Neural progenitor cell (in vitro differentiated cells): ENCODE measurements around the gene WDR35.

Experiments used
- EZH2 ChIP-seq: fragments of 200-600 bp; sonication (generic); IDR thresholded peaks from 2 replicates; pipeline ENCODE4 v1.6.1; 2017; ENCODE audit warnings: antibody characterized with exemption, mild to moderate bottlenecking, moderate library complexity
- EZH2phosphoT487 ChIP-seq: fragments of 200-600 bp; sonication (generic); IDR thresholded peaks from 2 replicates; pipeline ENCODE4 v1.6.1; 2017; ENCODE audit warnings: antibody characterized with exemption
- TF ChIP-seq, protein P1 (sequence below): fragments of 200-600 bp; sonication (generic); IDR thresholded peaks from 2 replicates; pipeline ENCODE4 v1.5.1; 2017; ENCODE audit warnings: antibody characterized with exemption, mild to moderate bottlenecking

DNA sequence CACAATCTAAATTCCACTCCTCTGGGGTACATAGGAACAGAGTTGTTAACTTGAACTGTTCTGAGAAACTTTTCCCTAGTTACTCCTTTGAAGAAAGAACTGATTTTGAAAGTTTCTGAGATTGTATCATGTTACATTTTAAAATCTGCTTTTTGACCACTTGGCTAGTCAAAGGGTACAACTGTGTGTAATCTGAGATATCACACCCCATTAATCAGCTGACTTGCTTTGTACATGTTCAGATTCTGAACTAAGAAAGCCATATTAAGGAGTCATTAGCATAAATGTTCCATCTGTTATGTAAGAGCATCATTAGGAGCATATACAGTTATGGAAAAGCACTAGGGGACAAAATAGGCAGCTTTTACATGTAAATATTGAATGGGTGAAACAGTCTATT is 3.8 kb upstream of the WDR35 start:
- TF ChIP-seq, protein P1, sequence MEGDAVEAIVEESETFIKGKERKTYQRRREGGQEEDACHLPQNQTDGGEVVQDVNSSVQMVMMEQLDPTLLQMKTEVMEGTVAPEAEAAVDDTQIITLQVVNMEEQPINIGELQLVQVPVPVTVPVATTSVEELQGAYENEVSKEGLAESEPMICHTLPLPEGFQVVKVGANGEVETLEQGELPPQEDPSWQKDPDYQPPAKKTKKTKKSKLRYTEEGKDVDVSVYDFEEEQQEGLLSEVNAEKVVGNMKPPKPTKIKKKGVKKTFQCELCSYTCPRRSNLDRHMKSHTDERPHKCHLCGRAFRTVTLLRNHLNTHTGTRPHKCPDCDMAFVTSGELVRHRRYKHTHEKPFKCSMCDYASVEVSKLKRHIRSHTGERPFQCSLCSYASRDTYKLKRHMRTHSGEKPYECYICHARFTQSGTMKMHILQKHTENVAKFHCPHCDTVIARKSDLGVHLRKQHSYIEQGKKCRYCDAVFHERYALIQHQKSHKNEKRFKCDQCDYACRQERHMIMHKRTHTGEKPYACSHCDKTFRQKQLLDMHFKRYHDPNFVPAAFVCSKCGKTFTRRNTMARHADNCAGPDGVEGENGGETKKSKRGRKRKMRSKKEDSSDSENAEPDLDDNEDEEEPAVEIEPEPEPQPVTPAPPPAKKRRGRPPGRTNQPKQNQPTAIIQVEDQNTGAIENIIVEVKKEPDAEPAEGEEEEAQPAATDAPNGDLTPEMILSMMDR: no peak
- TF ChIP-seq EZH2phosphoT487 (no peak), EZH2 (no peak)
